Left renal cortex interstitium (tissue), 4 donors: ENCODE data around the gene MTHFS. TPM values are rescaled to one million over a fixed set of nuclear protein-coding genes. Genes with fewer than 3 reads are reported as not detected.

ENCODE experiments used
- DNase-seq, 4 donors: peaks; one replicate each; pipeline ENCODE4 v3.0.0-alpha.2; 2013; ENCODE audit warnings: low read depth in 4 of 4, low spot score in 2 of 4, missing footprints in 1 of 4
- polyA plus RNA-seq, 4 donors: library from polyadenylated mRNA; unstranded; fragments of 120-200 nt; gene quantifications; one replicate each; pipeline ENCODE4 v1.2.1, GENCODE V29; 2013; ENCODE audit not compliant: insufficient read length in 4 of 4

Gene MTHFS
- polyA plus RNA-seq, 4 donors: 30.5 to 40.7 (median 34.6) TPM

DNA sequence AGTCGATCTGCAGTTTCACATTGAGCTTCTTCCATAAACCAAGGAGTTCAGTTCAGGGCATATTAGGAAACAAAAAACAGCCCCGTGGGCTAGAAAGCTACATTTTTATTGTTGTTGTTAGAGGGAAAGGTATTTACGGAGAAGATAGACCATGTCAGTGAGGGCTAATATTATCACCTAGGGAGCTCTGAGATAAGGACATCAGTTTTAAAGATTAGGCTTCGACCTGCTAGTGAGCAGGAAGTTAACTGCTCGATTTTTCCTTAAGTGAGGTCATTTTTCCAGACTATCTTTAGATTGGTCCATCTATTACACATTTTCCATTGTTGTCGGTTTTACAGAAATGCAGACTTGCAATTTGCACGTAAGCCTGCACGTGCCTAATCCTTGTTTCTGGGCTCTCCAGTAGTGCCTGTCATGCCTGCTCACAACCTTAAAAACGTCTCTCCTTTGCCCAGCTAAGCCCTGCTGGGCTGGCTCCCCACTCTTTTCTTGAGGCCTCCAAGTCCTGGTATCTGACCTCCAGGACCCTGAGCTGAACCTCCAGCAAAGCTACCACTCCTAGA is 72.6 kb downstream of the MTHFS start:
- no peak for DNase-seq

DNA sequence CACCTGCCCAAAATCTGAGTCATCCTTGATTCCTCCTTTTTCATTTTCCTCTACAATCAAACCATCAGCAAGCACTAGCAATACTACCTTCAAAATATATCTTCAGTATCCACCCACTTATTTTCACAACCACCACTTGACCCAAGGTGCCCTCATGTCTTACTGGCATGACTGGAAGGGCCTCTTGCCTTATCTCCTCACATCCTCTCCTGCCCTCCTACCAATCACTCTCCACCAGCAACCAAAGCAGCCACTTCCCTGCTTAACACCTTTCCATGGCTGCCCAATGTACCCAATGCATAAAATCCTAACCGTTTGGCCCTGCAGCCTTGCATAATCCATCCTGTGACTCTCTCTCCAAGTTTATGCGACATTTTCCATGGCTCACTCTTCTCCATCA is 76.0 kb downstream of the MTHFS start:
- DNase-seq: no peak

DNA sequence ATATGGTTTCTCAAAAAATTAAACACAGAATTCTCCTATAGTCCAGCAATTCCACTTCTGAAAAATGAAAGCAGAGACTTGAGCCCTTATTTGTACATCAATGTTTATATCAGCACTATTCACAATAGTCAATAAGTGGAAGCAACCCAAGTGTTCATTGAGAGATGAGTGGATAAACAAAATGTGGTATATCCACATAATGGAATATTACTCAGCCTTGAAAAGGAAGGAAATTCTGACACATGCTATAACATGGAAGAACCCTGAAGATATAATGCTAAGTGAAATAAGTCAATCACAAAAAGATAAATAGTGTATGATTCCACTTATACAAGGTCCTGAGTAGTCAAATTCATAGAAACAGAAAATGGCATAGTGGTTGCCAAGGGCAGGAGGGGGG is 76.6 kb downstream of the MTHFS start:
- no peak for DNase-seq

DNA sequence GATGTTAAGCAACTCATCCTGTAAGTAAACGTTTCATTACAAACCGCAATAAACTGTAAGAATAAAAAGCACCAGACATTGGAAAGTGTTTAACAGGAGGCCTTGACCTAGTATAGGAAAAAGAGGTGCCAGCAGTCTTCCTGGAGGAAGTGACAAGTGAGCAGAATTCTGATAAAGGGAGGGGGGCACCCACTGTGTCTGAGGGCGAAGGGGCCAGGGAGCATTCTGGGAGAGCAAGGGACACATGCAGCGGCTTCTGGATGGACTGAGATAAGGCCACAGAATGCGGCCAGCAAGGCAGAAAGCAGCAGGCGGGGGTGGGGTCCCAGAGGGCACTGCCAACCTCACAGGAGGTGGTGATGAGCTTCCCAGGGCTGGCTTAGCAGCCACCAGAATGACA is 80.2 kb downstream of the MTHFS start:
- DNase-seq: no peak

DNA sequence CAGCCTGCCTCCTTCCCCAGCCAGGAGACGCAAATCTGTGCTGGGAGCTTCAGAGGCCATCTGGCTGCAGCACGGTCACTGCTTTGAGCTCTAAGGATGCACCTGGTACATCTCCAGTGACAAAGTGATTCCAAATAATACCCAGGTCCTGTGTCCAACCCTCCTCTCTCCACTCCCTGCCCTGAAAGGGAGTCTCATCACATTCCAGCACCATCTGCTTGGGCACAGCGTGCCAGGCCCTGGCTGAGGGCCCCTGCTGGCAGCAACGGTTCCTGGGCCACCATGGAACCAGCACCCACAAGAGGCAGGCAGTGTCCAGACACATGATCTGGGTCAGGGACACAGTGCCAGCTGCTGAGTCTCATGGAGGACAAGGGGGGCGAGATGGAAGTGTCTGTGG is 81.3 kb downstream of the MTHFS start:
- no peak for DNase-seq

DNA sequence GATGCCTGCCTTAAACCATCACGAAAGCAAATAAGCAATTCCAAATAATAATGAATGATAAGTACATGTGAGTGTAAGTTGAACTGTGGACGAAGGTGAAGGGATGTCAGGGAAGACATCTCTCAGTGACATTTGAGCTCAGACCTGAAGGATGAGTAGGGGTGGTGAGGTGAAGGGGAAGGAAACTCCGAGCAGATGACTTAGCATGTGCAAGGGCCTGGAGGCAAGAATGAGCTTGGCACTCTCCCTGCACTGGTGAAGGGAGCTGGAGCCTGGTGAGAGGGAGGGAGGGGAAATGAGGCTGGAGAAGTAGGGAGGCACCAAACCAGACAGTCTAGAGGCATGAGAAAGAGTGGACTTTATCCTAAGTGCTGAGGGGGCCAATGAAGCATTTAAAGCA is 84.3 kb downstream of the MTHFS start:
- DNase-seq: no peak

DNA sequence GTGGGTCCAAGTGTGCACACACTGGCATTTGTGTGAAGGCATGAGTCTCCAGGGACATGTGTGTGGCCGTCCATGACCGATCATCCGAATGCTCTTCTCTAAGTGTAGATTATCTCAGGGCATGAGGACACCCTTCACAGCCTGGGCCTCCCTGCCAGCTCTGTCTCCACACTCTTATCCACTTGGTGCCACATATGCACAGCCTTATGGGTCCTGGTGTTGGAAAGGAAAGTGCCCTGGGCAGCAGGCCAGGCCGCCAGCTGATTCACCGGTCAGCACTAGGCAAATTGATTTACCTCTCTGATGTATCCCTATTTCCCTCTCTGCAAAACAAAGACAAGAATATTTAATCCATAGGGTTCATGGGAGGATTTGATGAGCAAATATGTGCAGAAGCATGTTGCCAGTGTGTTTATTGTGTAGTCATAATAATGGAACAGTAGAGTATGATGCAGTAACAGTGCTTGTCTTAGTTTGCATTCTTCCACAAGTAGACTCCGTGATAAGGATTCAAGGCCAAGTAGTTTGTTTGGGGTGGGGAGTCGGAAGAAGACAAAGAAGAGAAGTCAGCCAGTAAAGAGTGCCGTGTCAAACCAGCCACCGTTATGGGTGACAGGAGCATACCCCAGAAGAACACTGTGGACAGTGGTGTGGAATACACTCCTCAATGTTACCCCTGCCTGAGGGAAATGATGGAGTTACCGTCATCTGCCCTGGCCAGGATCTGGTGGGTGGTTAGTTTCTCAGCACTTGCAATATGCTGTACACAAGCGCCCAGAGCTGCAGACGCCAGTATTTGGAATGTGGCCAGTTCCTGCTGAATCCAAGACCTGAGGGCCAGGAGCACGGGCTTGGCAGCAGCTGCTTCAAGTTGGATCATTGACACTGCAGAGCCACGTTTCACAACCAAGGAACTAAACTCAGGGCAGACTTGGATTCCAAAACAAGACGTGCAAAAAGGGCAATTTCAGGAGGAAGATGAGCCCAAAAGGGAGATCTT is 85.1 kb downstream of the MTHFS start:
- no peak for DNase-seq

DNA sequence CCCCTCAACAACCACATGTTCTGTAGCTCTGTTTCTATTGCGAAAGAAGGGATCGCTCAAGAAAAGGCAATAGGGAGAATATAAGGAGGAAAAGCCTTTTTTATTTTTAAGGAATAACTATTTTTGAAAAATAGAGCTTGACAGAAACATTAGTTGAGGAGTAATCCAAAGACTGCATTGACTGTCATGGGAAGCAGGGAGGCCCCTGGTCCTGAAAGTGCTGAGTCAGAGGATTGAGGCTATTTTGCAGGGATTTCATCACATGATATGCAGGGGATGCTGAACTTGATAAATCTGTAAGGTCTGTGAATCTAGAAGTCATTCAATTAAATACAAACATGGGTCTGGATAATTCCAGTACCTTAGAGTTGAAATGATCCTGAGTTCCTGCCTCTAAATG is 92.0 kb downstream of the MTHFS start:
- no peak for DNase-seq

DNA sequence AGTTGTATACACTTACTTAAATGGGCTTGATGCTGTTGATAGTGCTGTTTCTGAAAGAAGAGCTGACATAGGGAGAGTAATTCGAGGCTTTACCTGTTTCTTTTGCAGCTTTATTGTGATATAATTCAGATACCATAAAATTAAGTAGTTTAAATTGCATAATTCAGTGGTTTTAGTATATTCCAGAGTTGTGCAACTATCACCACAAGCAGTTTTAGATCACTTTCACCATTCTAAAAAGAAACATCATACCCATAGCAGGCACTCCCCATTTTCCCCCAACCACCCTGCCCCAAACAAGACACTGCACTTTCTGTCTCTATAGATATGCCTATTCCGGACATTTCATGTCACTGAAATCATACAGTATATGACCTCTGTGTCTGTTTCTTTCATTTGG is 98.5 kb downstream of the MTHFS start:
- DNase-seq: no peak

Other genes starting within 250 kb of the MTHFS start
- gene BCL2A1, start 74.2 kb upstream of the MTHFS start, polyA plus RNA-seq: under 1 TPM in 2 of 4 donors, not detected in 2; 0.53 to 0.96 TPM
- gene ZFAND6, start 162.7 kb upstream of the MTHFS start, polyA plus RNA-seq: 100 to 1,000 TPM; 108 to 133 (median 119) TPM